Right hindlimb (tissue), 1 donor: ENCODE data around the gene SERPINB4.
"Not testable (repeated sequence)": the region's sequence is repeated elsewhere in the genome, so short reads cannot be mapped to it uniquely, and the experiment has no call there.

Experiments used
- DNase-seq: peaks from one replicate; pipeline ENCODE4 v3.0.0-alpha.2; 2018

SERPINB4 gene

GRCh38 chr18:63644142-63644541 lies at the start of gene SERPINB4:
Gene SERPINB4, minus strand, starts transcription at chr18:63644256. Its CDS starts 679 bp downstream, at chr18:63643577.
- not testable (repeated sequence) for DNase-seq

DNA sequence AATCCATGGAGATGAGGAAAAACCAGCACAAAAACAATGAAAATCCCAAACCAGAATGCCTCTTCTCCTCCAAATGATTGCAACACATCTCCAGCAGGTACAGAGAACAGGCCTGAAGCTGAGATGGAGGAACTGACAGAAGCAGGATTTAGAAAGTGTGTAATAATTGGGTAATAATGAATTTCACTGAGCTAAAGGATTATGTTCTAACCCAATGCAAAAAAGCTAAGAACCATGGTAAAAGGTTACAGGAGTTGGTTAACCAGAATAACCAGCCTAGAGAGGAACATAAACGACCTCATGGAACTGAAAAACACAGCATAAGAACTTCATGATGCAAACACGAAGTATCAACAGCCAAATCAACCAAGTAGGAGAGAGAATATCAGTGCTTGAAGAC lies 45.0 kb upstream of the SERPINB4 start:
- DNase-seq, result no peak

- no peak for DNase-seq
Observed at GRCh38 chr18:63686871-63687270, 42.8 kb upstream of the SERPINB4 start.

DNA sequence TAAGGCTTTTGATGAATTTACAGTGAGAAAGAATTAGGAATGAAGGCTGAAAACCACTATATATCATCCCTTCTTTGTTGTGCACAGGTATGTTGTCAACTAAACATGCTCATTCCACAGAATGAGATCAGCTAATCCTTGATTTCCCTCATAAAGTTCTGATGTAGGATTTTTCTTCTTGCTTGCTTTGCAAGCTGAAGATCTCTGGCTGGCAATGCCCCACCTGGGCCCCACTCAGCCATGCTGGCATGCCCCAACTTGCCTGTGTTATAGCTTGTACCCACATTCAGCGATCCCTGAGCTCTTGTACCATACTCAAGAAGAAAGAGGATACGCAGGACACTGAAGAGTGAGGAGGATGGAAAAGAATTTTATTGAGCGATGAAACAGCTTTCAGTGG lies 40.7 kb upstream of the SERPINB4 start:
- no peak for DNase-seq

GRCh38 chr18:63683890-63684289 lies 39.8 kb upstream of the SERPINB4 start:
- no peak for DNase-seq

DNA sequence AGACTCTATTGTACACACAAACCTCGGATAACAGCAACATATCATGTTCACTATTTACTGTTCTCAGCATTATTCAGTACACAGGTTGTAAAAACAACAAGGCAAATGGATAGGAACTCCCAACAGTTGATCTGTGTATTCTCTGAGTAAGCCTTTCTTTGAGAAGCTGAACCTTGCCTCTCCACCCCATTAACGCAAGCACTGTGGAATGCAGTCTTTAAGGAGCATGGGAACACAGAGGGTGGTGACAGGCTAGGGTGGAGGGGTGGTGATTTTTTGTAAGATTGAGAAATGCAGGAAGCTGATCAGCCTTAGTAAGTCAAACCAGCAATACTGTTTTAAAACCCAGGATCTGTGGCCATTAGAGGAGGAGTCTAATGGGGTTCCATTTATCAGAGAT lies 39.1 kb upstream of the SERPINB4 start:
- no peak for DNase-seq

DNA sequence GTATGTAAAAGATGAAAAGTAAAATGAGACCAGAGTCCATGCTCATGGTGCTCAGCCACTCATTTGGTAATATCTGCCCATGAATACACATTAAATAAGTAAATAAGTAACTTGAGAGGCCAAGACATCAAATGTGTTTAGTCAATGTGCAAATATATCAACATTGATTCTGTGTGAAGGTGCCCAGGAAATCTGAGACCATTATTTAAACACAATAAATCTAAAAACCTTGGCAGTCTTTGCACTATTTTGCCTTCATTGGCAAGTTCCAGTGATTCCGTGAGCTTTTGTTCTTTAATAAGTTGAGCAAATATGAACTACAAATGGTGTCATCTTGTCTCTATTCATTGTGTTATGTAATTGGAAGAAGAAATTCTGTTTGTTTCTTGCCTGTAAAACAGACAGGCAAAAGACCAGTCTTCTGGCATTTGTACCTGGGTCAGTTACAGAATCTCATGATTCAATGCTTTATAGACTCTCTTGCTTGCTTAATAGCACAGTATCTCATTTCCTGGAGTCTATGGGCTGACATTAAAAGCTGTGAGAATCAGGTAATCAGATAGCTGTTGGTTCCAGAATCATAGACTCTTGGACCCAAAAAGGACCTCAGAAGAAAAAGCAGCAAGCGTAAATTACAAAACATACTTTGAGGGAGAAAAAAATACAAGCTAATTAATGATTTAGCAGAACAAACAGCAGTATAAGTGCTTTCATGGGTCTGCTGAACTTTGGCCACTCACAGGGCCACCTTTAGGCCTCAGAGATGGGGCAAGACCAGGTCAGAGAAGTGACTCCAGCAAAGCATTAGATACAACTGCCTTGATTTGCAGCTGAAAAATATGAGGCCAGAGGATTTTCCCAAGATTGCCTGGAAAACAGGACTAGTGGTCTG lies 37.6 kb upstream of the SERPINB4 start:
- DNase-seq, result no peak

GRCh38 chr18:63679820-63680606 lies 36.0 kb upstream of the SERPINB4 start:
- no peak for DNase-seq

- DNase-seq, result no peak
Observed at GRCh38 chr18:63677500-63678225, 33.6 kb upstream of the SERPINB4 start.

GRCh38 chr18:63676526-63677323 lies 32.7 kb upstream of the SERPINB4 start:
- no peak for DNase-seq

GRCh38 chr18:63664571-63664970 lies 20.5 kb upstream of the SERPINB4 start:
- DNase-seq, result no peak

DNA sequence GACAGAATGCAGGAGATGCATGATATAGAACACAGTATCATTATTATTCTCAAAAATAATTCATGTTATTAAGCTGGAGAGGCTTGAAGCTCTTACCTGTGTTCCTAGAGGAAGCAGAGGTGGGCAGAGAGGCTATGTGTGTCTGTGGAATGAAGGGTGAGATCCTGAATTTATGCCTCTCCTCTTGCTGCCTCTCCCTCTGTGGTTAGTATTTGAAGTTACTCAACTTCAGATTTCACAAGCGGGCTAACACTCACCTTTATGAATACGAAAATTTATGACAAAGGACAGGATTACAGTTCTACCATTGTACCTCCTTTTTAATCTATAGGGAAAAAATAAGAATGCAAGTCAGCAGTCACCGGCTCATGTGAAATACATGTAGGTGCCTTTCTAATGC lies 17.7 kb upstream of the SERPINB4 start, which contains the start of gene SERPINB3:
TSS of gene SERPINB3 (minus strand) at position 144 of the 400 bp plus-strand sequence. CDS start 677 bp downstream, outside the sequence.
- DNase-seq, result not testable (repeated sequence)

DNA sequence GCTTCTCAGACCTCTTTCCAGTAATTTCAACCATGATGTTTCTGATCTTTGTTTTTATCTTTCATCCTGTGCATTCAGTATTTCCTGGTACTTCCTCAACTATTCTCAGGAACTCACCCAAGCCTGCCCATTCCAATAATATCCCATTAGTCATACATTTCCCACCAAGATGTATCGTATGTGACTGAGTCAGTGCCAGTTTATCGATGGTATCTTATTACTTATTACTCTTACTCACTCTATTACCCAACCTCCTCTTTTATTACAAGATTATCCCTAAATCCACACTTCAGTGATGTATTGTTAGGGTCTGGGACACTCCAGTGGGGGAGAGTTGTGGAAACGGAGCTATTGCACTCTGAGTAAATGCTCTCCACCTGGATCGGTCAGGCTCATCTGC lies 14.9 kb upstream of the SERPINB4 start:
- not testable (repeated sequence) for DNase-seq

GRCh38 chr18:63650271-63650670 lies 6.2 kb upstream of the SERPINB4 start:
- DNase-seq, result not testable (repeated sequence)

DNA sequence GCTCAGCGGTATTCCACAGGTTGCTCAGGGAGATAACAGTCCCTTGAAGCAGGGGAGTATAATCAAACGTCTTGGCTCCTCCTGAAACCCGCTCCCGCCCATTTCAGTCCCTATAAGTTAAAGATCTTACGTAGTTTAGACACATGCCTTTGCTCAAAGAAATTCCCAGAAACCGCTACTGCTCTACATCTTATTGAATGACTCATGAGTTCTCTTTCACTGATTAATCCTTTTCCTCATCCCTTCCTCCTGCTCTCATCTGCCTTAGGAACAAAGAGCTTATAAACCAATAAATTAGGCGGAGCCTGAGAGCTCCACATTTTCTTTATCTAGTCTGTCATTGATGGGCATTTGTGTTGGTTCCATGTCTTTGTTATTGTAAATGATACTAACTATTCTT lies 4.2 kb upstream of the SERPINB4 start:
- DNase-seq, result no peak

- no peak for DNase-seq
Observed at GRCh38 chr18:63646936-63647335, 2.9 kb upstream of the SERPINB4 start.

- not testable (repeated sequence) for DNase-seq
Observed at GRCh38 chr18:63644694-63645093, 638 bp upstream of the SERPINB4 start.

GRCh38 chr18:63642668-63643356 lies 1.2 kb downstream of the SERPINB4 start:
- not testable (repeated sequence) for DNase-seq

GRCh38 chr18:63641157-63641680 lies 2.8 kb downstream of the SERPINB4 start:
- not testable (repeated sequence) for DNase-seq

GRCh38 chr18:63637703-63638102 lies 6.4 kb downstream of the SERPINB4 start:
- no peak for DNase-seq

GRCh38 chr18:63627819-63628218 lies 16.2 kb downstream of the SERPINB4 start:
- DNase-seq, result no peak
